Prostate gland (tissue), 2 donors: ENCODE data around the gene CLGN. TPM values are rescaled to one million over a fixed set of nuclear protein-coding genes. Genes with fewer than 3 reads are reported as not detected.

Experiments
- DNase-seq: peaks from one replicate; pipeline ENCODE4 v3.0.0-alpha.2; 2019; ENCODE audit warnings: low spot score
- H3K27ac ChIP-seq, 2 donors: fragments of 200-600 bp; sonication (generic); 2 replicates each; pipeline ENCODE4 v1.5.1; 2017 to 2019
- H3K27me3 ChIP-seq: fragments of 200-600 bp; sonication (generic); replicated peaks from 2 replicates; pipeline ENCODE4 v1.5.1; 2019; ENCODE audit not compliant: insufficient read depth
- H3K36me3 ChIP-seq, 2 donors: fragments of 200-600 bp; sonication (generic); 1 replicate in 1 of 2; 2 replicates in 1 of 2; pipeline versions ENCODE4 v1.5.1 to v1.8.1; 2017 to 2019
- H3K4me1 ChIP-seq: fragments of 200-600 bp; sonication (generic); replicated peaks from 2 replicates; pipeline ENCODE4 v1.5.1; 2019
- H3K4me3 ChIP-seq, 2 donors: fragments of 200-600 bp; sonication (generic); 2 replicates each; pipeline ENCODE4 v1.5.1; 2017 to 2019
- H3K9me3 ChIP-seq: fragments of 200-600 bp; sonication (generic); 2 replicates; pipeline ENCODE4 v1.5.1; 2017
- POLR2A ChIP-seq: fragments of 450-650 bp; IDR thresholded peaks from one replicate; pipeline ENCODE4 v1.6.1; 2016; ENCODE audit warnings: antibody characterized with exemption, mild to moderate bottlenecking
- POLR2AphosphoS5 ChIP-seq: sonication (generic); formaldehyde crosslinking; IDR thresholded peaks from one replicate; pipeline ENCODE4 v1.6.1; 2017; ENCODE audit warnings: antibody characterized with exemption
- WGBS: methylation state at CpG from one replicate; pipeline ENCODE4 v1.1.5; 2018; 5-methylcytosine and 5-hydroxymethylcytosine counted together
- intact Hi-C: fragments of 100-400 bp; cut with DNase I; formaldehyde crosslinking; loops from one replicate; pipeline ENCODE4 v1.14.2; 2022
- total RNA-seq, 2 donors: library from RNA; depleted of rRNA; stranded (reverse); fragments of >200 nt; gene quantifications; one replicate each; pipeline ENCODE4 v1.1.0, GENCODE V29; 2016
- TF ChIP-seq, protein P1 (sequence below), 4 experiments: fragments of 200-600 bp in 2 of 4; fragments of 450-650 bp in 2 of 4; sonication (generic) in 2 of 4; IDR thresholded peaks; 1 replicate in 3 of 4; 2 replicates in 1 of 4; pipeline ENCODE4 v1.5.1; 2016 to 2019; ENCODE audit warnings: antibody characterized with exemption in 4 of 4, mild to moderate bottlenecking in 2 of 4, moderate library complexity in 2 of 4

CLGN gene
- total RNA-seq, 2 donors from 2014 or later, result 20.7 to 42.1 TPM

- no peak overlapping the region for H3K4me3 ChIP-seq
- no peaks in the 10 kb centered on the region for H3K27me3 ChIP-seq
- 94% methylated on average over 28 of the region's 28 CpGs for WGBS
- intact Hi-C loops, result no loop called here
- DNase-seq, result no peak
- no peaks in the 10 kb centered on the region for H3K9me3 ChIP-seq
- no peaks in the 10 kb centered on the region for H3K4me1 ChIP-seq
- H3K27ac ChIP-seq, result no peak overlapping the region
- no peak for TF ChIP-seq POLR2AphosphoS5
- TF ChIP-seq, protein P1, sequence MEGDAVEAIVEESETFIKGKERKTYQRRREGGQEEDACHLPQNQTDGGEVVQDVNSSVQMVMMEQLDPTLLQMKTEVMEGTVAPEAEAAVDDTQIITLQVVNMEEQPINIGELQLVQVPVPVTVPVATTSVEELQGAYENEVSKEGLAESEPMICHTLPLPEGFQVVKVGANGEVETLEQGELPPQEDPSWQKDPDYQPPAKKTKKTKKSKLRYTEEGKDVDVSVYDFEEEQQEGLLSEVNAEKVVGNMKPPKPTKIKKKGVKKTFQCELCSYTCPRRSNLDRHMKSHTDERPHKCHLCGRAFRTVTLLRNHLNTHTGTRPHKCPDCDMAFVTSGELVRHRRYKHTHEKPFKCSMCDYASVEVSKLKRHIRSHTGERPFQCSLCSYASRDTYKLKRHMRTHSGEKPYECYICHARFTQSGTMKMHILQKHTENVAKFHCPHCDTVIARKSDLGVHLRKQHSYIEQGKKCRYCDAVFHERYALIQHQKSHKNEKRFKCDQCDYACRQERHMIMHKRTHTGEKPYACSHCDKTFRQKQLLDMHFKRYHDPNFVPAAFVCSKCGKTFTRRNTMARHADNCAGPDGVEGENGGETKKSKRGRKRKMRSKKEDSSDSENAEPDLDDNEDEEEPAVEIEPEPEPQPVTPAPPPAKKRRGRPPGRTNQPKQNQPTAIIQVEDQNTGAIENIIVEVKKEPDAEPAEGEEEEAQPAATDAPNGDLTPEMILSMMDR (IDR thresholded peaks at IDR 0.05), result no peak
- TF ChIP-seq POLR2A, result no peak
- no peaks in the 10 kb centered on the region for H3K36me3 ChIP-seq
Observed at GRCh38 chr4:140351093-140352075, 76.1 kb downstream of the CLGN start.

GRCh38 chr4:140349816-140350215 is 77.6 kb downstream of the CLGN start:
- Histone ChIP-seq H3K4me1 (no peaks in the 10 kb centered on the region), H3K4me3 (no peak overlapping the region), H3K27me3 (no peaks in the 10 kb centered on the region), H3K27ac (no peak overlapping the region), H3K36me3 (no peaks in the 10 kb centered on the region), H3K9me3 (no peaks in the 10 kb centered on the region)
- WGBS, result 98% methylated on average over 2 of the region's 2 CpGs
- TF ChIP-seq, protein P1 (IDR thresholded peaks at IDR 0.05), result no peak
- no peak for TF ChIP-seq POLR2AphosphoS5
- TF ChIP-seq POLR2A, result no peak
- intact Hi-C loops, result no loop called here
- DNase-seq, result no peak

DNA sequence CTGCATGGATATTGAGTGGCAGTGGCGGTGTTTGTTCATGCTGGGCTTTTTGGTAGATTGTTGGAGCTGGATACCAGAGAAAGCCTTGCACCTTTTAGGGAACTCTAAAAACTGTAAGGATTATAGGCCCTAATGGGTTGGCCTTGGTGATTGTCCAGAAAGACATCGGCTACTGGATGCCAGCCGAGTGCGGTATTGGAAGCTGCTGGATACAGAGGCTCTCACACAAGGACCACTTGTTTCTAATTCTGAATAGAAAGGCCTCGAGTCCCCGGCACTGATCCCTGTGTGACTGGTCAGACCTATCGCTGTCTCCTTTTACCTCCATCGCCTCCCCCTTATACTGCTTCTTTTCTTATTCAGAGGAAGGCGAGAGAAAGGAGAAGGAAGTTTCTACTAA is 81.3 kb downstream of the CLGN start:
- H3K27ac ChIP-seq, result peak overlapping the region; percentile 25 to 31
- no peak for DNase-seq

DNA sequence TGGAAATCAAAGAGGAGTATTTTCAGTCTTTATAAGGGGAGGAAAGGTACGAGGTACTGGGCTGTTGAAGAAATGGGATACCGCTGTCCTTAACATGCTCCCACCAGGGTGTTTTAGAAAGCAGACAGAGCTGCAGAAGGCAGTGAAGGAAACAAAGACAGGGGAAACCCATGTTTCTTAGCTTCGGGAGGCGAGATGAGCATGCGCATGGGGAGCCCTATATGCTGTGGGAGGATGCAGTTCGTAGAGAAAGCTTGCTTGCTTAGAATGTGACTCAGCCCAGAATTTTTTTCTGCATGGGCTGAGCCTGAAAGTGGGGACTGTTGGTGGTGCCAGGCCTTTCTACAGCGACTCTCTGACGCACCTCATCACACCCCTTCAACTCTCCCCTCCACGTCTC is 82.8 kb downstream of the CLGN start:
- no peak overlapping the region for H3K27ac ChIP-seq
- whole genome bisulfite sequencing, result 85% methylated on average over 9 of the region's 9 CpGs

More for the DNA sequence above, 81.3 kb downstream of the CLGN start:
- 65% methylated on average over 9 of the region's 9 CpGs for WGBS
- no peaks in the 10 kb centered on the region for H3K4me1 ChIP-seq
- no peak for TF ChIP-seq POLR2A
- TF ChIP-seq POLR2AphosphoS5, result no peak
- TF ChIP-seq, protein P1 (IDR thresholded peaks at IDR 0.05), result no peak
- H3K4me3 ChIP-seq, result no peak overlapping the region
- no peaks in the 10 kb centered on the region for H3K36me3 ChIP-seq
- intact Hi-C loops, result no loop called here
- no peaks in the 10 kb centered on the region for H3K27me3 ChIP-seq
- H3K9me3 ChIP-seq, result no peaks in the 10 kb centered on the region

More for the DNA sequence above, 82.8 kb downstream of the CLGN start:
- DNase-seq, result no peak
- Histone ChIP-seq H3K4me1 (no peaks in the 10 kb centered on the region), H3K27me3 (no peaks in the 10 kb centered on the region), H3K9me3 (no peaks in the 10 kb centered on the region), H3K4me3 (no peak overlapping the region), H3K36me3 (no peaks in the 10 kb centered on the region)
- TF ChIP-seq, protein P1 (IDR thresholded peaks at IDR 0.05), result no peak
- TF ChIP-seq POLR2AphosphoS5, result no peak
- no peak for TF ChIP-seq POLR2A
- intact Hi-C loops, result no loop called here
